GM19397 (cell line): ENCODE results near the gene SNUPN.
"Not testable (repeated sequence)": the region's sequence is repeated elsewhere in the genome, so short reads cannot be mapped to it uniquely, and the experiment has no call there.

Experiments used
- ATAC-seq: cut with Tn5 transposase; IDR thresholded peaks from one replicate; pipeline ENCODE4 v1.9.1; 2021; ENCODE audit warnings: mild to moderate bottlenecking, moderate library complexity; ENCODE audit not compliant: unreplicated experiment

Gene SNUPN

GRCh38 chr15:75584121-75584520 lies 41.4 kb downstream of the SNUPN start:
- no peak for ATAC-seq

GRCh38 chr15:75583701-75584100 lies 41.8 kb downstream of the SNUPN start:
- ATAC-seq, result no peak

GRCh38 chr15:75582943-75583342 lies 42.6 kb downstream of the SNUPN start:
- ATAC-seq, result not testable (repeated sequence)

GRCh38 chr15:75578948-75579920 lies 46.3 kb downstream of the SNUPN start, which contains the start of gene PTPN9:
PTPN9 (minus strand) TSS chr15:75579315; CDS start chr15:75578776, 539 bp downstream.
- peak; percentile 65 for ATAC-seq

- ATAC-seq, result no peak
Observed at GRCh38 chr15:75578173-75578947, 47.2 kb downstream of the SNUPN start.

- ATAC-seq, result no peak
Observed at GRCh38 chr15:75577401-75578172, 47.9 kb downstream of the SNUPN start.

- ATAC-seq, result no peak
Observed at GRCh38 chr15:75573648-75574384, 51.7 kb downstream of the SNUPN start.

- ATAC-seq, result no peak
Observed at GRCh38 chr15:75570126-75570845, 55.2 kb downstream of the SNUPN start.

GRCh38 chr15:75565062-75565970 lies 60.2 kb downstream of the SNUPN start:
- ATAC-seq, result no peak

- no peak for ATAC-seq
Observed at GRCh38 chr15:75561888-75562287, 63.6 kb downstream of the SNUPN start.

- not testable (repeated sequence) for ATAC-seq
Observed at GRCh38 chr15:75559360-75559759, 66.2 kb downstream of the SNUPN start.

- ATAC-seq, result not testable (repeated sequence)
Observed at GRCh38 chr15:75558955-75559354, 66.6 kb downstream of the SNUPN start.

- ATAC-seq, result no peak
Observed at GRCh38 chr15:75554717-75555116, 70.8 kb downstream of the SNUPN start.

- ATAC-seq, result no peak
Observed at GRCh38 chr15:75553659-75554058, 71.9 kb downstream of the SNUPN start.

GRCh38 chr15:75551091-75551490 lies 74.4 kb downstream of the SNUPN start:
- ATAC-seq, result no peak
